ENCODE data around the gene IPO11.

IPO11 gene

GRCh38 chr5:62575066-62575465 lies 162.5 kb downstream of the IPO11 start:
- no peak for DNase-seq

GRCh38 chr5:62575489-62575888 lies 162.9 kb downstream of the IPO11 start:
- no peak for DNase-seq

GRCh38 chr5:62576570-62577170 lies 164.1 kb downstream of the IPO11 start:
- DNase-seq = no peak

- DNase-seq = no peak
These were observed 164.9 kb downstream of the IPO11 start for GRCh38 chr5:62577488-62577887.

- peak in 1 of 3 experiments; percentile 3 for DNase-seq
These were observed 166.0 kb downstream of the IPO11 start, which contains the start of gene LRRC70 for GRCh38 chr5:62578540-62578939. Gene LRRC70 (plus strand): TSS chr5:62578819. CDS start chr5:62579439, 620 bp downstream.

- no peak for DNase-seq
These were observed 167.2 kb downstream of the IPO11 start for GRCh38 chr5:62579761-62580160.

GRCh38 chr5:62581836-62582597 lies 169.5 kb downstream of the IPO11 start:
- DNase-seq = no peak

GRCh38 chr5:62584391-62584790 lies 171.8 kb downstream of the IPO11 start:
- no peak for DNase-seq

GRCh38 chr5:62585306-62585705 lies 172.7 kb downstream of the IPO11 start:
- no peak for DNase-seq

GRCh38 chr5:62585751-62586150 lies 173.2 kb downstream of the IPO11 start:
- no peak for DNase-seq

GRCh38 chr5:62587737-62588136 lies 175.2 kb downstream of the IPO11 start:
- no peak for DNase-seq

- no peak for DNase-seq
These were observed 176.1 kb downstream of the IPO11 start for GRCh38 chr5:62588668-62589067.

- DNase-seq = no peak
These were observed 176.9 kb downstream of the IPO11 start for GRCh38 chr5:62589504-62589903.

GRCh38 chr5:62590387-62590786 lies 177.8 kb downstream of the IPO11 start:
- DNase-seq = no peak

GRCh38 chr5:62592558-62592957 lies 180.0 kb downstream of the IPO11 start:
- no peak for DNase-seq

GRCh38 chr5:62593331-62593730 lies 180.8 kb downstream of the IPO11 start:
- DNase-seq = no peak

GRCh38 chr5:62594364-62594984 lies 181.9 kb downstream of the IPO11 start:
- DNase-seq = no peak

GRCh38 chr5:62596096-62596495 lies 183.5 kb downstream of the IPO11 start:
- no peak for DNase-seq

- DNase-seq = no peak
These were observed 184.1 kb downstream of the IPO11 start for GRCh38 chr5:62596691-62597090.

- DNase-seq = no peak
These were observed 184.8 kb downstream of the IPO11 start for GRCh38 chr5:62597314-62597713.

GRCh38 chr5:62600560-62601252 lies 188.1 kb downstream of the IPO11 start:
- peak in 2 of 3 experiments; percentile 31 to 52 for DNase-seq

- DNase-seq = no peak
These were observed 191.4 kb downstream of the IPO11 start for GRCh38 chr5:62603934-62604333.

GRCh38 chr5:62605638-62606037 lies 193.1 kb downstream of the IPO11 start:
- no peak for DNase-seq

Data from NCI-H1417 (cell line).